Esophagus muscularis mucosa (tissue), 4 donors: ENCODE data around the gene OR2T8. TPM values are rescaled to one million over a fixed set of nuclear protein-coding genes. Genes with fewer than 3 reads are reported as not detected.

ENCODE experiments used
- DNase-seq: peaks from one replicate; pipeline ENCODE4 v3.0.0-alpha.2; 2017; ENCODE audit errors: extremely low spot score
- H3K27ac ChIP-seq, 4 donors: fragments of 200-600 bp; sonication (generic); replicated peaks in 1 of 4; 1 replicate in 3 of 4; 2 replicates in 1 of 4; pipeline ENCODE4 v1.5.1; 2016 to 2019; ENCODE audit warnings: mild to moderate bottlenecking in 1 of 4
- H3K27me3 ChIP-seq, 4 donors: fragments of 200-600 bp; sonication (generic); one replicate each; pipeline versions ENCODE4 v1.5.1 to v1.6.0; 2016 to 2019
- H3K36me3 ChIP-seq, 4 donors: fragments of 200-600 bp; sonication (generic); one replicate each; pipeline ENCODE4 v1.5.1; 2016 to 2019
- H3K4me1 ChIP-seq, 4 donors: fragments of 200-600 bp; sonication (generic); one replicate each; pipeline ENCODE4 v1.5.1; 2016 to 2019
- H3K4me3 ChIP-seq, 4 donors: fragments of 200-600 bp; sonication (generic); 1 replicate in 2 of 4; 2 replicates in 2 of 4; pipeline ENCODE4 v1.5.1; 2016 to 2019; ENCODE audit warnings: mild to moderate bottlenecking in 4 of 4, moderate library complexity in 1 of 4
- H3K9me3 ChIP-seq, 4 donors: fragments of 200-600 bp; sonication (generic); 1 replicate in 3 of 4; 2 replicates in 1 of 4; pipeline ENCODE4 v1.5.1; 2016 to 2019
- EP300 ChIP-seq: sonication (generic); formaldehyde crosslinking; IDR thresholded peaks from one replicate; pipeline ENCODE4 v1.6.1; 2017; ENCODE audit warnings: antibody characterized with exemption
- POLR2A ChIP-seq: fragments of 450-650 bp; IDR thresholded peaks from one replicate; pipeline ENCODE4 v1.6.1; 2017; ENCODE audit warnings: antibody characterized with exemption, moderate library complexity, mild to moderate bottlenecking, low read depth
- POLR2AphosphoS5 ChIP-seq, 2 donors: sonication (generic); formaldehyde crosslinking; IDR thresholded peaks; one replicate each; pipeline ENCODE4 v1.6.1; 2017; ENCODE audit warnings: antibody characterized with exemption in 2 of 2
- WGBS: methylation state at CpG from one replicate; pipeline ENCODE4 v1.1.5; 2018; 5-methylcytosine and 5-hydroxymethylcytosine counted together
- intact Hi-C: fragments of 100-400 bp; cut with DNase I; formaldehyde crosslinking; loops from one replicate; pipeline ENCODE4 v1.15.1; 2023
- total RNA-seq, 4 donors: library from RNA; depleted of rRNA; stranded (reverse); fragments of >200 nt; gene quantifications; one replicate each; pipeline versions ENCODE4 v1.1.0 to v1.2.1, GENCODE V29; 2016
- TF ChIP-seq, protein P1 (sequence below), 3 experiments: fragments of 200-600 bp in 2 of 3; fragments of 450-650 bp in 1 of 3; sonication (generic) in 2 of 3; IDR thresholded peaks; one replicate each; pipeline ENCODE4 v1.5.1; 2017 to 2019; ENCODE audit warnings: antibody characterized with exemption in 3 of 3, mild to moderate bottlenecking in 2 of 3, moderate library complexity in 1 of 3

The OR2T8 gene
- total RNA-seq, 4 donors from 2014 or later = not detected

GRCh38 chr1:247942624-247943023 lies 22.6 kb downstream of the OR2T8 start:
- Histone ChIP-seq H3K4me3 (no peak overlapping the region), H3K27me3 (peaks cover 0 to under 1% (median 0%) of the 10 kb centered on the region in 4 donors), H3K9me3 (peaks cover 0 to 8% (median 0%) of the 10 kb centered on the region in 4 donors), H3K27ac (no peak overlapping the region), H3K4me1 (no peaks in the 10 kb centered on the region), H3K36me3 (no peaks in the 10 kb centered on the region)
- TF ChIP-seq, protein P1, sequence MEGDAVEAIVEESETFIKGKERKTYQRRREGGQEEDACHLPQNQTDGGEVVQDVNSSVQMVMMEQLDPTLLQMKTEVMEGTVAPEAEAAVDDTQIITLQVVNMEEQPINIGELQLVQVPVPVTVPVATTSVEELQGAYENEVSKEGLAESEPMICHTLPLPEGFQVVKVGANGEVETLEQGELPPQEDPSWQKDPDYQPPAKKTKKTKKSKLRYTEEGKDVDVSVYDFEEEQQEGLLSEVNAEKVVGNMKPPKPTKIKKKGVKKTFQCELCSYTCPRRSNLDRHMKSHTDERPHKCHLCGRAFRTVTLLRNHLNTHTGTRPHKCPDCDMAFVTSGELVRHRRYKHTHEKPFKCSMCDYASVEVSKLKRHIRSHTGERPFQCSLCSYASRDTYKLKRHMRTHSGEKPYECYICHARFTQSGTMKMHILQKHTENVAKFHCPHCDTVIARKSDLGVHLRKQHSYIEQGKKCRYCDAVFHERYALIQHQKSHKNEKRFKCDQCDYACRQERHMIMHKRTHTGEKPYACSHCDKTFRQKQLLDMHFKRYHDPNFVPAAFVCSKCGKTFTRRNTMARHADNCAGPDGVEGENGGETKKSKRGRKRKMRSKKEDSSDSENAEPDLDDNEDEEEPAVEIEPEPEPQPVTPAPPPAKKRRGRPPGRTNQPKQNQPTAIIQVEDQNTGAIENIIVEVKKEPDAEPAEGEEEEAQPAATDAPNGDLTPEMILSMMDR (IDR thresholded peaks at IDR 0.05) = no peak
- TF ChIP-seq POLR2A (no peak), POLR2AphosphoS5 (IDR thresholded peaks at IDR 0.05) (no peak), EP300 (no peak)
- intact Hi-C loops = no loop called here
- 75% methylated on average over 6 of the region's 6 CpGs for WGBS
- DNase-seq = no peak

GRCh38 chr1:247948558-247948957 lies 28.5 kb downstream of the OR2T8 start, which contains the start of gene OR2L8:
OR2L8 (plus strand) TSS chr1:247948858; CDS start chr1:247948858, 0 bp downstream.
- Histone ChIP-seq H3K27me3 (no peaks in the 10 kb centered on the region), H3K9me3 (peaks cover 0 to 8% (median 0%) of the 10 kb centered on the region in 4 donors), H3K36me3 (no peaks in the 10 kb centered on the region), H3K27ac (no peak within 1 kb of the TSS), H3K4me1 (no peaks in the 10 kb centered on the region), H3K4me3 (no peak within 1 kb of the TSS)
- 79% methylated on average over 3 of the region's 3 CpGs for WGBS
- DNase-seq = no peak
- TF ChIP-seq, protein P1 (IDR thresholded peaks at IDR 0.05) = no peak
- TF ChIP-seq POLR2A = no peak
- no peak for TF ChIP-seq EP300
- TF ChIP-seq POLR2AphosphoS5 (IDR thresholded peaks at IDR 0.05) = no peak
- intact Hi-C loops = no loop called here

GRCh38 chr1:247953408-247953807 lies 33.4 kb downstream of the OR2T8 start:
- no peak for TF ChIP-seq POLR2A
- TF ChIP-seq, protein P1 (IDR thresholded peaks at IDR 0.05) = no peak
- no peak for TF ChIP-seq EP300
- no peak for TF ChIP-seq POLR2AphosphoS5 (IDR thresholded peaks at IDR 0.05)
- no peak for DNase-seq
- 89% methylated on average over 1 of the region's 1 CpG for WGBS
- no peak overlapping the region for H3K4me3 ChIP-seq
- no peaks in the 10 kb centered on the region for H3K9me3 ChIP-seq
- intact Hi-C loops = no loop called here
- H3K36me3 ChIP-seq = no peaks in the 10 kb centered on the region
- H3K27ac ChIP-seq = no peak overlapping the region
- H3K4me1 ChIP-seq = no peaks in the 10 kb centered on the region
- H3K27me3 ChIP-seq = no peaks in the 10 kb centered on the region

DNA sequence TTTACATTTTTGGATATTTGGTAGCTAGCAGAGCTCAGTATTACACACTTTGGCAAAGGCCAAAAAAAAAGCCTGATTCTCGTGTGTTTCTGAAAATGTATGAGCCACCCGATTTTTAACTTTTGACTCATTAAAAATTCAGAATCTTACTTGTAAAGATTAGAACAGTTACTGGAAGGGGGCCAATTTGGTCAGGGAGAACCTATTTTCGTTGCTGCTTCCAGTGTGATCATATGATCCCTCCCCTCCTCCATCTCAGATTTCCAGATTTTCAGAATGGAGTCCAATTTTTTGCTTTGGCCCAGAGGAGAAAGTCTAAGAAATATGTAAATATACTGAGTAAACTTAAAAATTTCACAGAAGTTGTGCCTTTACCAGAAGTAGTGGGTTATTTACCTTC lies 41.7 kb downstream of the OR2T8 start:
- no peak for TF ChIP-seq EP300
- no peak for TF ChIP-seq POLR2A
- no peak for TF ChIP-seq POLR2AphosphoS5 (IDR thresholded peaks at IDR 0.05)
- TF ChIP-seq, protein P1 (IDR thresholded peaks at IDR 0.05) = no peak
- H3K9me3 ChIP-seq = no peaks in the 10 kb centered on the region
- H3K27me3 ChIP-seq = no peaks in the 10 kb centered on the region
- H3K36me3 ChIP-seq = no peaks in the 10 kb centered on the region
- intact Hi-C loops = no loop called here
- 34% methylated on average over 3 of the region's 3 CpGs for WGBS
- no peak for DNase-seq
- H3K4me3 ChIP-seq = no peak overlapping the region
- no peaks in the 10 kb centered on the region for H3K4me1 ChIP-seq
- H3K27ac ChIP-seq = no peak overlapping the region
